Hematopoietic multipotent progenitor cell treated with erythropoietin and hydrocortisone succinate and interleukin-3 and kit ligand, for 6 days (in vitro differentiated cells): ENCODE data around the gene CT45A5.
"Not testable (repeated sequence)": the region's sequence is repeated elsewhere in the genome, so short reads cannot be mapped to it uniquely, and the experiment has no call there.

ENCODE experiments used
- DNase-seq: peaks from one replicate; pipeline ENCODE4 v3.0.0-alpha.2; 2015

The CT45A5 gene, protein sequence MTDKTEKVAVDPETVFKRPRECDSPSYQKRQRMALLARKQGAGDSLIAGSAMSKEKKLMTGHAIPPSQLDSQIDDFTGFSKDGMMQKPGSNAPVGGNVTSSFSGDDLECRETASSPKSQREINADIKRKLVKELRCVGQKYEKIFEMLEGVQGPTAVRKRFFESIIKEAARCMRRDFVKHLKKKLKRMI

DNA sequence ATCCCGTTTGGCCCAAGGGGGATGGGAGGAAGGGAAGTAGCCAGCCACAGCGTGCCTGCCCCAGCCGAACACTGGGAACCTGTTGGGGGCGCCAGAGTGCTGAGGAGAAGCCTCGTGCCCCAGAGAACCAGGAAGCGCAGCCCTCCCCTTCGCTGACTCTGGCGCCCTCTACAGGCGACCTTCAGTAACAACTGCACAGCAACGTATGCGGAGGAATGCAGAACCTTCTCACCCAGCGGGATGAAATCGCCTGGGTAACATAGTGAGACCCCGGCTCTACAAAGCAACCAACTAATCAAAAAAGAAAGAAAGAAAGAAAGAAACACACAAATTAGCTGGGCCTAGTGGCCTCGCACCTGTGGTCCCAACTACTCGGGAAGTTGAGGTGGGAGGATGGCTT is at the start of gene CT45A5:
CT45A5 (minus strand) TSS at position 101 of the 400 bp plus-strand sequence. CDS start 3,774 bp downstream, outside the sequence.
- DNase-seq, result not testable (repeated sequence)

DNA sequence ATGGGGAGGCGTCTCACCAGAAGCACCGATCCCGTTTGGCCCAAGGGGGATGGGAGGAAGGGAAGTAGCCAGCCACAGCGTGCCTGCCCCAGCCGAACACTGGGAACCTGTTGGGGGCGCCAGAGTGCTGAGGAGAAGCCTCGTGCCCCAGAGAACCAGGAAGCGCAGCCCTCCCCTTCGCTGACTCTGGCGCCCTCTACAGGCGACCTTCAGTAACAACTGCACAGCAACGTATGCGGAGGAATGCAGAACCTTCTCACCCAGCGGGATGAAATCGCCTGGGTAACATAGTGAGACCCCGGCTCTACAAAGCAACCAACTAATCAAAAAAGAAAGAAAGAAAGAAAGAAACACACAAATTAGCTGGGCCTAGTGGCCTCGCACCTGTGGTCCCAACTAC is 34.6 kb upstream of the CT45A5 start, which contains the start of gene CT45A2:
CT45A2 (minus strand) TSS at position 101 of the 400 bp plus-strand sequence. CDS start 3,747 bp downstream, outside the sequence.
- not testable (repeated sequence) for DNase-seq

DNA sequence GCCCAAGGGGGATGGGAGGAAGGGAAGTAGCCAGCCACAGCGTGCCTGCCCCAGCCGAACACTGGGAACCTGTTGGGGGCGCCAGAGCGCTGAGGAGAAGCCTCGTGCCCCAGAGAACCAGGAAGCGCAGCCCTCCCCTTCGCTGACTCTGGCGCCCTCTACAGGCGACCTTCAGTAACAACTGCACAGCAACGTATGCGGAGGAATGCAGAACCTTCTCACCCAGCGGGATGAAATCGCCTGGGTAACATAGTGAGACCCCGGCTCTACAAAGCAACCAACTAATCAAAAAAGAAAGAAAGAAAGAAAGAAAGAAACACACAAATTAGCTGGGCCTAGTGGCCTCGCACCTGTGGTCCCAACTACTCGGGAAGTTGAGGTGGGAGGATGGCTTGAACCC is 17.4 kb upstream of the CT45A5 start, which contains the start of gene CT45A6:
CT45A6 (minus strand) TSS at position 101 of the 400 bp plus-strand sequence. CDS start 3,794 bp downstream, outside the sequence.
- DNase-seq, result not testable (repeated sequence)

DNA sequence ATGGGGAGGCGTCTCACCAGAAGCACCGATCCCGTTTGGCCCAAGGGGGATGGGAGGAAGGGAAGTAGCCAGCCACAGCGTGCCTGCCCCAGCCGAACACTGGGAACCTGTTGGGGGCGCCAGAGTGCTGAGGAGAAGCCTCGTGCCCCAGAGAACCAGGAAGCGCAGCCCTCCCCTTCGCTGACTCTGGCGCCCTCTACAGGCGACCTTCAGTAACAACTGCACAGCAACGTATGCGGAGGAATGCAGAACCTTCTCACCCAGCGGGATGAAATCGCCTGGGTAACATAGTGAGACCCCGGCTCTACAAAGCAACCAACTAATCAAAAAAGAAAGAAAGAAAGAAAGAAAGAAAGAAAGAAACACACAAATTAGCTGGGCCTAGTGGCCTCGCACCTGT is 17.2 kb downstream of the CT45A5 start, which contains the start of gene CT45A3:
CT45A3 (minus strand) TSS at position 101 of the 400 bp plus-strand sequence. CDS start 3,747 bp downstream, outside the sequence.
- DNase-seq, result not testable (repeated sequence)

DNA sequence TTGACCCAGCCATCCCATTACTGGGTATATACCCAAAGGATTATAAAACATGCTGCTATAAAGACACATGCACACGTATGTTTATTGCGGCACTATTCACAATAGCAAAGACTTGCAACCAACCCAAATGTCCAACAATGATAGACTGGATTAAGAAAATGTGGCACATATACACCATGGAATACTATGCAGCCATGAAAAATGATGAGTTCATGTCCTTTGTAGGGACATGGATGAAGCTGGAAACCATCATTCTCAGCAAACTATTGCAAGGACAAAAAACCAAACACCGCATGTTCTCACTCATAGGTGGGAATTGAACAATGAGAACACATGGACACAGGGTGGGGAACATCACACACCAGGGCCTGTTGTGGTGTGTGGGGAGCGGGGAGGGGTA is 40.6 kb downstream of the CT45A5 start:
- DNase-seq, result not testable (repeated sequence)

DNA sequence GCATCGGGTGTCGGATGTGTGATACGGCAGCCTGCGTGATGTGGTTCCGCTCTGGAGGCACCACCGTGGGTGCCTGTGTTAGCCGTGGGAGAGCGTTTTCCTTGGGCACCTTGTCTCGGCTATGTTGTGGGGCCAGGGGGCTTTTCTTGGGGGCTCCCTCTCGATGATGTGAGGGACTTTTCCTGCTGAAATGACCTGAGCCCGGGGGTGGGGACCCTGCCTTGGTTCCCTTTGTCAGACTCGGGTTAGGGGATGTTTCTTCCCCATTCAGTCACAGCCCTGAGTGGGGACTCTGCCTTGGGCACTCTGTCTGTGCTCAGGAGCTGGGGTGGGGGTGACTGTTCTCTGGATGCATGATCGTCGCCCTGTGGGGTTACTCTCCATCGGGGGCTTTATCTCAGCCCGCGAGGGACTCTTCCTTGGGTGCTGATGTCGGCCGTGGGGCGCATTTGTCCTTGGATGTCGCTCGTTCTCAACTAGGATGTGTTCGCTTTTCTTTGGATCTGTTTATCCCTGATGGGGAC is 44.0 kb downstream of the CT45A5 start:
- DNase-seq, result no peak

DNA sequence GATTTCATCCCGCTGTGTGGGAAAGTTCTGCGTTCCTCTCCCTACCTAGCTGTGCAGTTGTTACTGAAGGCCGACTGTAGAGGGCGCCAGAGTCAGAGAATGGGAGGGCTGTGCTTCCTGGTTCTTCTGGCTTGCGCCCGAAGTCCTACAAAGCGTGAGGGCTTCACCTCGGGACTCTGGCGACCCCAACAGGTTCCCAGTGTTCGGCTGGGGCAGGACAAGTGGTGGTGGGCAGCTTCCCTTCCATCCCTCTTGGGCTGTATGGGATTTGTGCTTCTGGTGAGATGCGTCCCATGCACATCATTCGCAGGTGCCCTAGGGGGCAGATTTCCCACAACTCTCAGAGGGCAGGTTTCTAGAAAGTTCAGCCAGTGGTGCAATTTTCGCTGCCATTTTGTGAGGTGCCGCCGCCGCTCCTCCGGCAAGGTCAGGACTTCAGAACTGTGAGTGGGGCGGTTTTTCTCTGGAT is 44.6 kb downstream of the CT45A5 start:
- DNase-seq, result peak; percentile 76

DNA sequence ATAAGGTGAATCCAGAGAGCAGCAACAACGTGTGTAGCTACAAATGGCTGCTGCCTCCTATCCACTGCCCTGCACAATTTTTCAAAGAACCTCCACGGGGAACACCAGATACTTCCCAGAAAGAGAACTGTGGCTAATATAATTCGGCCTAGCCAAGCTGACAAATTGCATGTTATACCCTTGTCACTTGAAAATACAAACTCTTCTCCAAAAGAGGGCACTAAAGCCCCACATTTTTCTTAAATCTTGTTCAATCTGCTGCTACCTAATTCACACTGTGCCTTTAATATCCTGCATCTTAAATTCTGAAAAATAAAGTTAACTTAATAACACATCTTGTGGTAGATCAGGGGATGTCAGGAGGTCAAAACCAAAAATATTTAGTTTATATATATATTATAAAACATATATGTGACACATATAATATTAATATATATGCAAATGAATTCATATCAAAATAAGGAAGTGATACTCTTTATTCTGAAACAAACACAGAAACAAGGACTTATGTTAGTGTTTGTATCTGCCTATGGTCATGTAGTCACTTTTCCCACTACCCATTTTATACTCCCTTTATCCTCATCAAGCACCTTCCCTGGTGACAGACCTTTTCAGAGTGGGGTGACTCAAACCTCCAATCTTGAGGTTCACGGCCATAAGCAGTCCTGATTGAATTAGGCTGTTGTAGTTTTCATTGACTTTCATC is 47.8 kb downstream of the CT45A5 start:
- DNase-seq, result peak; percentile 27

DNA sequence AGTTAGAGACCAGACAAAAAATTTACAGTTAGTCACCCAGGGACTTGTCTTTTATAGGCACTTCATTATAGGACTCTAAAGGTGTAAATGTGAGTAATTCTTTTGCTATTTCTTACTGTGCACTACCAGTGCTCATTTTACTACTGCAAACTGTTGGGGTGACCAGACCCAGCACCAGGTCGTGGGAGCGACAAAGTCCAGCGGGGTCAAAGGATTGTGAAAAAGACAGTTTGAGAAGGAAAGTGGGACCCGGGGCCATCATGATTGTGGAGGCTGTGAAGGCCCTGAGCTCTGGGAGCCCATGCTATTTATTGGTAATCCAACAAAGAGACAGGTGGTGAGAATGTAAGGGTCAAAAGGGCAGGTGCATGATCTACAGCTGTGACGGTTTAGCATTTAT is 50.6 kb downstream of the CT45A5 start:
- DNase-seq, result not testable (repeated sequence)
